PFSK-1 (cell line): ENCODE measurements around the gene TUBA8.

Experiments used
- POLR2AphosphoS5 ChIP-seq: IDR thresholded peaks from 2 replicates; pipeline ENCODE4 v1.6.1; 2012; ENCODE audit warnings: low read depth, mild to moderate bottlenecking, control low read depth, low read length, moderate library complexity
- SIN3A ChIP-seq: IDR thresholded peaks from 2 replicates; pipeline ENCODE4 v1.6.1; 2012; ENCODE audit warnings: mild to moderate bottlenecking, low read length, moderate library complexity, borderline replicate concordance; ENCODE audit not compliant: insufficient read depth
- TAF1 ChIP-seq: IDR thresholded peaks from 2 replicates; pipeline ENCODE4 v1.6.1; 2012; ENCODE audit warnings: low read length, control low read depth, borderline replicate concordance; ENCODE audit not compliant: insufficient read depth

DNA sequence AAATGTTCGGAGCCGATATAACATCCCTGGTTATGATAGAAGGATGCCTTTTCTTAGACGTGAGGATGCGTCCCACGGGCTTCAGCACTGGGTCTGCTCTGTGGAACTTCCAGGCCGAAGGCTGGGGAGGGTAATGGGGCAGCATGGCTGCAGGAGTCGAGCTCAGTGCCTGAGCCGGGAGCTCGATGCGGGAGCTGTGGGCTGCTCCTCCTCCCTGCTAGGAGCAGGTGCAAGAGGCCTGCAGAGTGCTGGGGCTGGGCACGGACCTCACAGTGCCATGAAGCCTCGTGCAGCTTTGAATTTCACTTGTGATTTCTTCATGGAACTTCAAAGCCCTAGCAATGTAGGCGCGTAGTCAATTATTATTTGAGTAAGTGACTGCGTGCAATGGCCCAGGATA lies 6.0 kb downstream of the TUBA8 start:
- no peak for TF ChIP-seq POLR2AphosphoS5
- no peak for TF ChIP-seq SIN3A
- TF ChIP-seq TAF1 = no peak
